Body of pancreas (tissue), 4 donors: ENCODE results near the gene ATG12. TPM values are rescaled to one million over a fixed set of nuclear protein-coding genes. Genes with fewer than 3 reads are reported as not detected.

ENCODE experiments used
- ATAC-seq: fragments of 150-250 bp; one replicate; pipeline ENCODE4 v1.9.1; 2016
- DNase-seq, 4 donors: peaks; one replicate each; pipeline ENCODE4 v3.0.0-alpha.2; 2019
- H3K27ac ChIP-seq, 4 donors: fragments of 200-600 bp; sonication (generic); 1 replicate in 3 of 4; 2 replicates in 1 of 4; pipeline versions ENCODE4 v1.5.1 to v1.6.1; 2016 to 2019; ENCODE audit warnings: mild to moderate bottlenecking in 1 of 4, mixed read lengths in 1 of 4, moderate library complexity in 1 of 4
- H3K27me3 ChIP-seq, 2 donors: fragments of 200-600 bp; sonication (generic); one replicate each; pipeline ENCODE4 v1.6.0; 2016; ENCODE audit warnings: mild to moderate bottlenecking in 1 of 2
- H3K36me3 ChIP-seq, 2 donors: fragments of 200-600 bp; sonication (generic); replicated peaks in 1 of 2; 2 replicates each; pipeline ENCODE4 v1.5.1; 2016; ENCODE audit warnings: low read depth in 2 of 2; ENCODE audit not compliant: insufficient read depth in 1 of 2
- H3K4me1 ChIP-seq: fragments of 200-600 bp; sonication (generic); one replicate; pipeline ENCODE4 v1.6.0; 2016
- H3K4me3 ChIP-seq, 2 donors: fragments of 200-600 bp; sonication (generic); 1 replicate in 1 of 2; 2 replicates in 1 of 2; pipeline ENCODE4 v1.5.1; 2016 to 2019
- H3K9me3 ChIP-seq, 3 donors: fragments of 200-600 bp; sonication (generic); 1 replicate in 2 of 3; 2 replicates in 1 of 3; pipeline ENCODE4 v1.5.1; 2016
- POLR2A ChIP-seq, 3 donors: fragments of 450-650 bp; IDR thresholded peaks; one replicate each; pipeline ENCODE4 v1.6.1; 2016; ENCODE audit warnings: antibody characterized with exemption in 3 of 3, mild to moderate bottlenecking in 2 of 3
- WGBS, 2 donors: methylation state at CpG; one replicate each; pipeline ENCODE4 v1.1.5; 2017; 5-methylcytosine and 5-hydroxymethylcytosine counted together
- intact Hi-C: fragments of 100-400 bp; cut with DNase I; formaldehyde crosslinking; loops from one replicate; pipeline ENCODE4 v1.15.1; 2023
- total RNA-seq, 2 donors: library from RNA; depleted of rRNA; stranded (reverse); fragments of >200 nt; gene quantifications; one replicate each; pipeline ENCODE4 v1.1.0, GENCODE V29; 2016
- TF ChIP-seq, protein P1 (sequence below), 7 experiments: fragments of 450-650 bp in 4 of 7; fragments of 200-600 bp in 3 of 7; sonication (generic) in 3 of 7; IDR thresholded peaks; one replicate each; pipeline ENCODE4 v1.5.1; 2016 to 2019; ENCODE audit warnings: antibody characterized with exemption in 7 of 7

The ATG12 gene
- total RNA-seq, 2 donors from 2014 or later = 28.3 to 47.5 TPM

DNA sequence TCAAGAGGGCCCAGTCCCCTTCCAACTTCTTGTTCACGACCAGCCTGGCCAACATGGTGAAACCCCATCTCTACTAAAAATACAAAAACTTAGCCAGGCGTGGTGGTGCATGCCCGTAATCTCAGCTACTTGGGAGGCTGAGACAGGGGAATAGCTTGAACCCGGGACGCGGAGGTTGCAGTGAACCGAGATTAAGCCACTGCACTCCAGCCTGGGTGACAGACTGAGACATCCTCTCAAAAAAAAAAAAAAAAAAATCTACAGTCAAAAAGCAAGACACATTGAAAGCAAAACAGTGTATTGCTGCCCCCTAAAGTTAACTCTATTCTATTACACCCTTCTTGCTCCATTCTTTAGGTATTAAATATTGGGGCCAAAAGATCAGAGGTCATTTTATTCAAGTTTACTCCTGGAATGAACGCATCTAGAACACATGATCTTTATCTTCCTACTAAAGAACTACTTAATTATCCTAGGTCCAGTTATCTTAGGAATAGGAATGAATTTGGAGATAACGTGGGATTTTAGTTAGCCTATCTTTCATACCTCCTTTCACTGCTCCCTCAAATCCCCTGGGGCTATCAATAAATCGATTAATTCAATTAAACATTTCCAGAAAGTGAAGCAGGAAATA is 2.4 kb downstream of the ATG12 start:
- peak overlapping the region in 1 of 4 donors; percentile 11 for H3K27ac ChIP-seq
- H3K9me3 ChIP-seq = no peaks in the 10 kb centered on the region
- 28 to 29% methylated on average over 10 of the region's 10 CpGs for whole genome bisulfite sequencing, 2 donors
- DNase-seq (no peak), ATAC-seq (no peak)
- no peaks in the 10 kb centered on the region for H3K27me3 ChIP-seq
- intact Hi-C loops = loop anchor here (5.0 kb wide), 1 partner anchor 207 kb away; no protein-coding TSS in a partner anchor
- no peak overlapping the region for H3K4me3 ChIP-seq
- H3K4me1 ChIP-seq = peaks cover 39% of the 10 kb centered on the region
- TF ChIP-seq, protein P1, sequence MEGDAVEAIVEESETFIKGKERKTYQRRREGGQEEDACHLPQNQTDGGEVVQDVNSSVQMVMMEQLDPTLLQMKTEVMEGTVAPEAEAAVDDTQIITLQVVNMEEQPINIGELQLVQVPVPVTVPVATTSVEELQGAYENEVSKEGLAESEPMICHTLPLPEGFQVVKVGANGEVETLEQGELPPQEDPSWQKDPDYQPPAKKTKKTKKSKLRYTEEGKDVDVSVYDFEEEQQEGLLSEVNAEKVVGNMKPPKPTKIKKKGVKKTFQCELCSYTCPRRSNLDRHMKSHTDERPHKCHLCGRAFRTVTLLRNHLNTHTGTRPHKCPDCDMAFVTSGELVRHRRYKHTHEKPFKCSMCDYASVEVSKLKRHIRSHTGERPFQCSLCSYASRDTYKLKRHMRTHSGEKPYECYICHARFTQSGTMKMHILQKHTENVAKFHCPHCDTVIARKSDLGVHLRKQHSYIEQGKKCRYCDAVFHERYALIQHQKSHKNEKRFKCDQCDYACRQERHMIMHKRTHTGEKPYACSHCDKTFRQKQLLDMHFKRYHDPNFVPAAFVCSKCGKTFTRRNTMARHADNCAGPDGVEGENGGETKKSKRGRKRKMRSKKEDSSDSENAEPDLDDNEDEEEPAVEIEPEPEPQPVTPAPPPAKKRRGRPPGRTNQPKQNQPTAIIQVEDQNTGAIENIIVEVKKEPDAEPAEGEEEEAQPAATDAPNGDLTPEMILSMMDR (IDR thresholded peaks at IDR 0.05) = peak; percentile 37 to 82 (median 63)
- no peak for TF ChIP-seq POLR2A (IDR thresholded peaks at IDR 0.05)
- H3K36me3 ChIP-seq = peaks cover 0 to 9% of the 10 kb centered on the region in 2 donors

DNA sequence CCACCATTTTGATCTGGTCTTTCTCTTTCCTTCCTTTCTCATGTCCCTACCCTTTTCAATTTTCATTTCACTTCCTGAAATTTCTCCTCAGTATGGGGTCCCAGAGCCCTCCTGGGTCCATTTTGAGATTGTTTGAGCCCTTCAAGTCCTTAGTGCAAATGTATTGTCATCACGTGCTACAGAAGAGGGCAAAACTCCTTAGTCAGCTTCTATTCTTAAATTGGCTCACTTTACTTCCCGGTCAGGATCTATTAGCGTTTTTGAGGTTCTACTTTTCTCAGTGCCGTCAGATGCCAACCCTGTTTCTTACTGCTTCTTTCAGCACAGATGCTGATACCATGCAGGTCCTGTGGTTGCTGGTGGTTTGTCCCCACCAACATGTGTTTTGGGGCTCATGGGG is 5.9 kb downstream of the ATG12 start:
- 92 to 93% methylated on average over 4 of the region's 4 CpGs for WGBS, 2 donors
- Histone ChIP-seq H3K27me3 (no peaks in the 10 kb centered on the region), H3K36me3 (peaks cover 0 to 13% of the 10 kb centered on the region in 2 donors), H3K4me1 (peaks cover 32% of the 10 kb centered on the region), H3K9me3 (no peaks in the 10 kb centered on the region), H3K27ac (no peak overlapping the region), H3K4me3 (no peak overlapping the region)
- intact Hi-C loops = loop anchor here (5.0 kb wide), 1 partner anchor 203 kb away; no protein-coding TSS in a partner anchor
- DNase-seq = no peak
- TF ChIP-seq, protein P1 (IDR thresholded peaks at IDR 0.05) = no peak
- no peak for TF ChIP-seq POLR2A (IDR thresholded peaks at IDR 0.05)
- ATAC-seq = no peak

DNA sequence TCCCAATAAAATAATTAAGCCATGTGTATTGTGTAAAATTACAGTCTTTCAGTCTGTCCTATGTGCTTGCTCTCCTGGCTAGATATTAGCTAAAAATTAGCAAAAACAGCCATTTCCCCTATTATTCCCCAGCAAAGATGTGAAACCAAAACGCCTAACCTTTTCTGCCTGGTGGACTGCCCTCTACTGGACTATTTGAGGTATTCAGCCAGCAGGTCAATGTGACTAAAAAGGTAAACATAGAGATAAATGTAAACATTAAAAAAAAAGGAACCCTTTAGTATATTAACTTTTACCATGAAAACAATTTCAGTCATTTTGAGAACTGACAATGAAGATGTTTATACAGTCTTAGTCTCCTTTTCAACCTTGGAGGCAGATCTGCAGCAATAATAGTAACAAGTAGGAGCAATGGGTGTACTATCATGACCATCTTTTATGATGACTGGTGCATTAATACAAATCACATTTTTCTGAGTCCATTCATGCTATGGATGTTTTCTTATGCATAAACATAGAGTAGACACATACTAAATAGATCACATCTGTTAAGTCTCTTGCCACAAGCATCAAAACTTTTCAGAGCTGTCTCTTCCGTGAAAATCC is 10.1 kb downstream of the ATG12 start:
- Histone ChIP-seq H3K4me3 (no peak overlapping the region), H3K36me3 (peaks cover 0 to 15% of the 10 kb centered on the region in 2 donors), H3K9me3 (no peaks in the 10 kb centered on the region), H3K4me1 (peaks cover 4% of the 10 kb centered on the region), H3K27me3 (no peaks in the 10 kb centered on the region), H3K27ac (no peak overlapping the region)
- no peak for TF ChIP-seq POLR2A (IDR thresholded peaks at IDR 0.05)
- TF ChIP-seq, protein P1 (IDR thresholded peaks at IDR 0.05) = peak; percentile 32 to 86 (median 71)
- intact Hi-C loops = no loop called here
- DNase-seq = peak in 3 of 4 donors; percentile 27 to 38 (median 30)
- ATAC-seq = peak; percentile 42
- 46 to 51% methylated on average over 2 of the region's 2 CpGs for WGBS, 2 donors

DNA sequence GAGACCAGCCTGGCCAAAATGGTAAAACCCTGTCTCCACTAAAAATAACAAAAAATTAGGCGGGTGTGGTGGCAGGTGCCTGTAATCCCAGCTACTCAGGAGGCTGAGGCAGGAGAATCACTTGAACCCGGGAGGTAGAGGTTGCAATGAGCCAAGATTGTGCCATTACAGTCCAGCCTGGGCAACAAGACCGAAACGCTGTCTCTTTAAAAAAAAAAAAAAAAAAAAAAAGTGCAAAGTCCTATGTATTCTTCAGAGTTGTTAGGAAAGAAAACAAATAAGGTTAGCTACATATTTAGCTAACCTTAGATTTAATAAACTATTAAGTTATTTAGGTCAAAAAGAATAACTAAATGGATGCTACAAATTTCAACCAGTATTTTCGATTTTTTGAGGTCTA is 11.5 kb downstream of the ATG12 start:
- 80 to 87% methylated on average over 5 of the region's 5 CpGs for whole genome bisulfite sequencing, 2 donors
- no peak overlapping the region for H3K4me3 ChIP-seq
- DNase-seq (no peak), ATAC-seq (no peak)
- intact Hi-C loops = no loop called here
- peaks cover 0 to 11% of the 10 kb centered on the region in 2 donors for H3K36me3 ChIP-seq
- TF ChIP-seq, protein P1 (IDR thresholded peaks at IDR 0.05) = no peak
- TF ChIP-seq POLR2A (IDR thresholded peaks at IDR 0.05) = no peak
- peaks cover 4% of the 10 kb centered on the region for H3K4me1 ChIP-seq
- H3K27me3 ChIP-seq = no peaks in the 10 kb centered on the region
- H3K9me3 ChIP-seq = no peaks in the 10 kb centered on the region
- H3K27ac ChIP-seq = no peak overlapping the region
